Retinal pigment epithelial cell (primary cell): ENCODE data around the gene PNMA6A.
A peak's percentile ranks its signal among the peaks of the same experiment; 100 is the strongest.
"Not testable (repeated sequence)": the region's sequence is repeated elsewhere in the genome, so short reads cannot be mapped to it uniquely, and the experiment has no call there.

Experiments used
- DNase-seq: peaks from one replicate; pipeline ENCODE4 v3.0.0-alpha.2; 2010; ENCODE audit warnings: low read depth
- H3K4me3 ChIP-seq: 2 replicates; pipeline ENCODE4 v1.5.1; 2011; ENCODE audit warnings: mild to moderate bottlenecking, low read length, control low read depth, moderate library complexity
- CTCF ChIP-seq: conservative IDR thresholded peaks from 2 replicates; pipeline ENCODE4 v1.5.1; 2011; ENCODE audit warnings: low read depth, low read length, control low read depth, inconsistent platforms

The PNMA6A gene

DNA sequence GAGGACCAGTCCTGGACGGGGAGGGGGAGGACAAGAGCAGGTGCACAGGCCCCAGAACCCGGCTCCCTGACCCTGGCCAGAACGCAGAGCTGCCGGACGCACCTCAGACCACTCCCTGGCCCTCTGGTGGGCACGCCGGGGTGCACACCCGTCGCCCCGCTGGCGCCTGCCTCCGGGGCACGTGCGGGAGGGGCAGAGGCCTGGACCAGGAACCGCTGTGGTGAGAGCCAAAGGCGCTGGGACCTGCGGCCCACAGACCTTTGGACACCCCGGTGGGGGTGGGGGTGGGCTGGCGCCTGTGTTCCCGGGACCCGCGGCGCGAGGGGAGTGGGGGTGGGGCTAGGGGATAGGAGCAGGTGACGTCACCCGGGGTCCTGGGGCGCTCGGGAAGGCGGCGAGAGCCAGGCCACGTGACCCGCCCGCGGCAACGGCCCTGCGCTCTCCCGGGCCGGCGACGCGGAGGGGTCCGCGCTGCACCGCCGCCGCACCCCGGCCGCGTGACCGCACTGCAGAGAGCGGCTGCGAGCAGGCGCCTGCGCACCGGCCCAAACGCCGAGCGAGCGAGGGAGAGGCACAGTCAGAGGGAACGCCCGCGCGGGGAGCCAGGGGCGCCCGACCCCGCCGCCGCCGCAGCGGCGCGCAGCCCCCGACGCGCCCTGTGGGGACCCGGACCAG lies at the start of gene PNMA6A:
PNMA6A (plus strand) TSS at position 546 of the 675 bp plus-strand sequence. CDS start 609 bp downstream, outside the sequence.
- not testable (repeated sequence) for H3K4me3 ChIP-seq, DNase-seq

- DNase-seq, H3K4me3 ChIP-seq: not testable (repeated sequence)
These were observed 45.8 kb upstream of the PNMA6A start for GRCh38 chrX:153026501-153026900.

DNA sequence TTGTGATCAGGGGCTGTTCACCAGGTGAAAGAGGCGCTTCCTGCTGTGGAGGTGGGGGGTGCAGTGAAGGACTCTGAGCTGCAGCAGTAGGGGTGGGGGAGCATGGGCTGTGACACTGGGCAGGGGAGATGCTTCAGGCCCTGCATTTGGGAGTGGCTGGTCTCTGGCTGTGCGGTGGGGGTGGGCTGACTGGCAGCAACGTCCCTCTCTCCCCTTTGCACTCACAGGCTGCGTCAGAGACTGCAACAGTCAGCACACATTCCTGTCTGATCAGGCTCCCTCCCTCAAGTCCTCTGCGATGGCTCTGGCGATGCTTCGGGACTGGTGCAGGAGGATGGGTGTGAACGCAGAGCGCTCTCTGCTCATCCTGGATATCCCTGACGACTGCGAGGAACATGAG lies 43.8 kb upstream of the PNMA6A start:
- not testable (repeated sequence) for DNase-seq

DNA sequence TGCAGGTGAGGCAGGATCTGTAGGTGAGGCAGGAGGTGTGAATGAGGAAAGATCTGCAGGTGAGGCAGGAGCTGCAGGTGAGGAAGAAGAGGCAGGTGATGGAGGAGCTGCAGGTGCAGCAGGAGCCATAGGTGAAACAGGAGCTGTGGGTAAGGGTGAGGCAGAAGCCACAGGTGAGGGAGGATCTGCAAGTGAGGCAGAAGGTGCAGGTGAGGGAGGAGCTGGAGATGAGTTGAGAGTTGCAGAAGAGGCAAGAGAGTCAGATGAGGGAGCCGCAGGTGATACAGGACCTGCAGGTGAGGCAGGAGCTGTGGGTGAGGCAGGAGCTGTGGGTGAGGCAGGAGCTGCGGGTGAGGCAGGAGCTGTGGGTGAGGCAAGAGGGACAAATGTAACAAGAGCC lies 43.1 kb upstream of the PNMA6A start:
- no peak for DNase-seq
- TF ChIP-seq CTCF = no peak
- H3K4me3 ChIP-seq = no peak overlapping the region

More for the DNA sequence above, 43.8 kb upstream of the PNMA6A start:
- H3K4me3 ChIP-seq = not testable (repeated sequence)

GRCh38 chrX:153029875-153030274 lies 42.4 kb upstream of the PNMA6A start:
- DNase-seq = no peak
- no peak for TF ChIP-seq CTCF
- H3K4me3 ChIP-seq = no peak overlapping the region

DNA sequence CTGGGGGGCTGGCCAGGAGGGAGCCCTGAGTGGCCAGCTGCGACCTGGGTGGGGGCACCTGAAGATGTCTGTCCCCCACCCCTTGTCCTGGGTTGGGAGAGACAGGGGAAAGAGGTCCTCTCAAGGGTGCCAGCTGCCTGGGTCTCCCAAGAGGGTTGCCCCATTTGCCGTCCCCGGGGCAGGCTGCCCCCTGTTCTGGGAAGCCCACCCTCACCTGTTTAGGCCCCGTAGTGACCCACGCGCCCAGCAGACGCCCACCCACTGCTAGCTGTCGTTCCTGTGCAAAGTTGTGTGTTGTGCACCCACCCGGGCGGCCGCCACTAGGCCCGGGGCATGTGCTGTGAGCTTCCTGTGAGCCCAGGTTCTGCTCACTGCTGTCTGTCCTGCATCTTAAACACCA lies 41.5 kb upstream of the PNMA6A start:
- no peak for TF ChIP-seq CTCF
- DNase-seq = no peak
- H3K4me3 ChIP-seq = no peak overlapping the region

DNA sequence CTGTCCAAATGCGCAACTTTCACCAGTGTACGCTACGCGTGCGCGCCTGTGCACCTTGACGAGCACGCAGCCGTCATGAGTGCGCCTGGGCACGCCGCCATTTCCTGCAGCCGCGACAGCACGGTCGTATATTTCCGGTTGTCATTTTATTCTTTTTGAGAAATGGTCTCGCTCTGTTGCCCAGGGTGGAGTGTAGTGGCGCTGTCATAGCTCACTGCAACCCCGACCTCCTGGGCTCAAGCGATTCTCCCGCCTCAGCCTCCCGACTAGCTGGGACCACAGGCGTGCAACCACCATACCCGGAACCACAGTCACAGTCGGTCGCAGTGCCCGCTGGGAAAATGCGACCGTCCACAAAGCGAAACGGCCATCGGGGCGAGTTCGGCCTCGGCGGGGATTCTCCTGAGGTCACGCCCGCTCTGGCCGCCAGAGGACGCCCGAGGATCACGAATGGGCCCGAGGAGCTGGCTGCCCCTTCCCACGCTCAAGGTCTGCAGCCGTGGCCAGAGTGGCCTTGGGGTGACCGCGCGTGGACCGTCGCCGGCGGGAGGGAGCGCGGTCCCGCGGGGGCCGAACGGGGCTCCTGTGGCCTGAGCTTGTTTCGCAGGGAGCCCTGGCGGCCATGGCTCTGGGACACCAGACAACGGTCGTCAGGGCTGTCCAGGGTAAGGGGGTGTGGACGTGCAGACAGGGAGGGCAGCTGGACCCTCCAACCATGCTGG lies 39.7 kb upstream of the PNMA6A start:
- peak; percentile 66 for TF ChIP-seq CTCF
- no peak overlapping the region for H3K4me3 ChIP-seq
- no peak for DNase-seq

GRCh38 chrX:153049093-153049492 lies 23.2 kb upstream of the PNMA6A start:
- DNase-seq = no peak
- TF ChIP-seq CTCF = no peak
- no peak overlapping the region for H3K4me3 ChIP-seq

GRCh38 chrX:153052534-153052933 lies 19.7 kb upstream of the PNMA6A start:
- H3K4me3 ChIP-seq = no peak overlapping the region
- TF ChIP-seq CTCF = peak; percentile 13
- DNase-seq = no peak
